WERI-Rb-1 (cell line): Measurements from ENCODE around the gene NRXN3.

ENCODE experiments used
- DNase-seq: peaks from one replicate; pipeline ENCODE4 v3.0.0-alpha.2; 2020
- H3K27ac ChIP-seq: fragments of 250-450 bp; sonication (Bioruptor Pico); 2 replicates; pipeline ENCODE4 v1.5.1; 2020; ENCODE audit warnings: mild to moderate bottlenecking, moderate library complexity
- H3K27me3 ChIP-seq: fragments of 250-450 bp; sonication (Bioruptor Pico); 2 replicates; pipeline ENCODE4 v1.5.1; 2021; ENCODE audit warnings: mild to moderate bottlenecking, low read depth, moderate library complexity; ENCODE audit not compliant: insufficient read depth, severe bottlenecking
- H3K36me3 ChIP-seq: fragments of 250-450 bp; sonication (Bioruptor Pico); 2 replicates; pipeline ENCODE4 v1.5.1; 2020; ENCODE audit warnings: mild to moderate bottlenecking, moderate library complexity
- H3K4me3 ChIP-seq: 2 replicates; pipeline ENCODE4 v1.5.1; 2011; ENCODE audit warnings: low read depth, mild to moderate bottlenecking, control low read depth, low read length
- H3K9me3 ChIP-seq: fragments of 250-450 bp; sonication (Bioruptor Pico); 2 replicates; pipeline ENCODE4 v1.5.1; 2021; ENCODE audit warnings: mild to moderate bottlenecking, moderate library complexity; ENCODE audit not compliant: severe bottlenecking
- TF ChIP-seq, protein P1 (sequence below): IDR thresholded peaks from 2 replicates; pipeline ENCODE4 v1.5.1; 2011; ENCODE audit warnings: low read depth, mild to moderate bottlenecking, control low read depth, inconsistent platforms, low read length

The NRXN3 gene

DNA sequence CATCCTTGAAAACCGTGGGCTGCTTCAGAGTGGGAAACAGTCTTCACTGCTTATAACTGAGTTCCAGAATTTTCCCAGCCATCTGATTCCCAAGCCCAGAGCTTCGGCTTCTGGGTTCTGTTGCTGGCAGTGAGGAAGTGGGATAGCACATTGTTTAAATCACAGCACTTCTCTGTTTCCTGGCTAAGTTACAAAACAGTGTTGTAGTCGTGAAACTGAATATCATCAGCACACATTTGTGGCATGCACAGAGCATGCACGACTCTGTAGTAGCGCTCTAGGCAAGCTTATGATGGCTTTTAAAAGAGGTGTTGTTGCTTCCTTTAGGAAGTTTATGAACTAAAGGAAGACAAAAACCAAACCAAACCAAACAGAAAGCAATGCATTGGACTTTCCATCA, 1005.5 kb downstream of the NRXN3 start:
- Histone ChIP-seq H3K27me3 (no peaks in the 10 kb centered on the region), H3K27ac (no peak overlapping the region), H3K9me3 (no peaks in the 10 kb centered on the region), H3K36me3 (no peaks in the 10 kb centered on the region), H3K4me3 (no peak overlapping the region)
- TF ChIP-seq, protein P1, sequence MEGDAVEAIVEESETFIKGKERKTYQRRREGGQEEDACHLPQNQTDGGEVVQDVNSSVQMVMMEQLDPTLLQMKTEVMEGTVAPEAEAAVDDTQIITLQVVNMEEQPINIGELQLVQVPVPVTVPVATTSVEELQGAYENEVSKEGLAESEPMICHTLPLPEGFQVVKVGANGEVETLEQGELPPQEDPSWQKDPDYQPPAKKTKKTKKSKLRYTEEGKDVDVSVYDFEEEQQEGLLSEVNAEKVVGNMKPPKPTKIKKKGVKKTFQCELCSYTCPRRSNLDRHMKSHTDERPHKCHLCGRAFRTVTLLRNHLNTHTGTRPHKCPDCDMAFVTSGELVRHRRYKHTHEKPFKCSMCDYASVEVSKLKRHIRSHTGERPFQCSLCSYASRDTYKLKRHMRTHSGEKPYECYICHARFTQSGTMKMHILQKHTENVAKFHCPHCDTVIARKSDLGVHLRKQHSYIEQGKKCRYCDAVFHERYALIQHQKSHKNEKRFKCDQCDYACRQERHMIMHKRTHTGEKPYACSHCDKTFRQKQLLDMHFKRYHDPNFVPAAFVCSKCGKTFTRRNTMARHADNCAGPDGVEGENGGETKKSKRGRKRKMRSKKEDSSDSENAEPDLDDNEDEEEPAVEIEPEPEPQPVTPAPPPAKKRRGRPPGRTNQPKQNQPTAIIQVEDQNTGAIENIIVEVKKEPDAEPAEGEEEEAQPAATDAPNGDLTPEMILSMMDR = no peak
- DNase-seq = no peak

DNA sequence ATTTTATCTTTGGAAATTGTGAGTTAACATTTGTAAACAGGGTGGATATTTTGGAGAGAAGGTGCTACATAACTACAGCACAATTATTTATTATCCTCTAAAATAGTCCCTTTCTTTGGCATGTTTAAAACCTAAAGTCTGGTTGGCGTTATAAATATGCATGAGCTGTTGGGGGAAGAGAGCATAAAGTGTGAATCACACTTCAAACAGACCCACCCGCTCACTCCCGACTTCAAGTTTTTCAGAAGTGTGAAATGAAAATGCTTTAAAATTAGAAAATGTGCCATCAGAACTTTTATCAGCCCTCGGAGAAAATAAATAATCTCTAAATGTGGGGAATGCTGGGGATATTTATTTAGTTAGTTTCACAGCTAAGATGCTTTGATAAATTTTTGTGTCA, 1006.9 kb downstream of the NRXN3 start:
- no peaks in the 10 kb centered on the region for H3K36me3 ChIP-seq
- TF ChIP-seq, protein P1 = no peak
- DNase-seq = no peak

DNA sequence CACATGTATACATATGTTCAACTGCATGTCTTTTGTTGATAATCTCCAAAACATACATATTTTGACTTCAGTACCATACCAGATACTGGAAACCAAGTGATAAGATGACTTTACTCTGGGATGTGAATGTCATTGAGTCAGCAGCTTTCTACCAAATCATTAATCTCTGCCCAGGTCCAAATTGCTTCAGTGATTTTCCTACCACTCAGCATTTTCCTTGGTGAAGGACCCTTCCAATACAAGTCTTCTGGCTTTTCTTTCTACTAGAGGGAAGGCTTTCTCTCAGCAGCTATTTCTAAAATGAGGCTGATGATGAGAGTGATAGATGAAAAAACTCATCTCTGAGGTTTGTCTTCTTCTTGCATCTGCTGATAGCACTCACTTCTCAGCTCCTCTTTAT, 1008.5 kb downstream of the NRXN3 start:
- TF ChIP-seq, protein P1 = no peak
- Histone ChIP-seq H3K27ac (no peak overlapping the region), H3K9me3 (no peaks in the 10 kb centered on the region), H3K4me3 (no peak overlapping the region), H3K27me3 (no peaks in the 10 kb centered on the region), H3K36me3 (no peaks in the 10 kb centered on the region)
- DNase-seq = no peak

More for the DNA sequence above, 1006.9 kb downstream of the NRXN3 start:
- H3K27ac ChIP-seq = no peak overlapping the region
- H3K9me3 ChIP-seq = no peaks in the 10 kb centered on the region
- H3K27me3 ChIP-seq = no peaks in the 10 kb centered on the region
- H3K4me3 ChIP-seq = no peak overlapping the region

DNA sequence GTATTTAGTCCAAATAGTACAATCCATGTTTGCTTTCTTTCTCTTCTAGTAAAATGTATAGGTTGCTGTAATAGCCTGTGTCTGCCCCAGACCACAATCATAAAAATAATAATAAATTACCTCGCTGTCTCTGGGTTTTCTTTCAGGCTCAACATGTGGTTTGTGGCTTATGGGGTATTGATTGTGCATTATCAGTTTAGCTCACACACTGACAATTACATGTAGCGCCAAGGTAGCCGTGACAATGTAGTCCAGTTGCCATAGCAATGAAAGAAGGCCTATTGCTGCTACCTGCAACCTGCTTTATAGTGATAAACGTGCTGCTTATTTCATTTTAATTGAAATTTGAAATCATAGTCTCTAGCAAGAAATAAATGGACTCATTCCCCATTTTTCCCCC, 1009.8 kb downstream of the NRXN3 start:
- H3K9me3 ChIP-seq = no peaks in the 10 kb centered on the region
- no peak overlapping the region for H3K27ac ChIP-seq
- H3K27me3 ChIP-seq = no peaks in the 10 kb centered on the region
- no peak overlapping the region for H3K4me3 ChIP-seq
- TF ChIP-seq, protein P1 = no peak
- no peak for DNase-seq
- no peaks in the 10 kb centered on the region for H3K36me3 ChIP-seq

DNA sequence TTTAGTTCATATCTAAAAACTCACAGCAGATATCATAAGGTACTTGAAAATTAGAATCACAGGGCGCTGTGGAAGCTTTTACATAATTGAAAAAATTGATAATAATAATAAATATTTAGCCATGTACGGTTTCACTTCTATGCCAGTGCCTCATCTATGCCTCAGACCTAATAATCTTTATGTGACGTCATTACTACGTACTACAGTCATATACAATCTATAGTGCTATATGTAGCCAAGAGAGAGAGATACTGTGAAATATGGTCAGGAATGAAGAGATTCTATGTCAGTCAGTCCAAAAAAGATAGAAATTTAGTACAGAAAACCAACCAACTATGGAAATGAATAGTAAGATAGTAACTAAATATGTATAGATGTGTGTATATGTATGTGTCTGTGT, 1010.5 kb downstream of the NRXN3 start:
- H3K9me3 ChIP-seq = no peaks in the 10 kb centered on the region
- no peaks in the 10 kb centered on the region for H3K27me3 ChIP-seq
- no peak overlapping the region for H3K4me3 ChIP-seq
- TF ChIP-seq, protein P1 = no peak
- DNase-seq = no peak
- H3K36me3 ChIP-seq = no peaks in the 10 kb centered on the region
- H3K27ac ChIP-seq = no peak overlapping the region

DNA sequence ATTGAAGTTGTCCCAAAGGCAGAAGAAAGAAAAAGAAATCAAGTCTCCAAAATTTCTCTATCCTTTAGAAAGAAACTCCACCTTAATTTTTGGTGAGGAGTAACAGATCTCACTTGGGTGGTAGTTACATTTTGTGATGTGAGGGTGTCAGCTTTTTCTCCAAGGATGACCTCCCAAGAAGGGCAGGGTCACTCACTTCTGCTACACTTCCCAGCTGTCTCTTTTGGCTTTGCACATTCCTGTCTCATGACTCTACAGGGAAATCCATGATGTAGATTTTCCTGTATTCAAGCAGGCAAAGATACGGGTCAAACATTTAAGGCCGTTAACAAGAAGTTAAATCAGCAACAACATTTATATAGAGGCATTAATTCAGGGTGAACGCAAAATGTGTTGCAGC, 1016.4 kb downstream of the NRXN3 start:
- Histone ChIP-seq H3K27me3 (no peaks in the 10 kb centered on the region), H3K36me3 (no peaks in the 10 kb centered on the region), H3K9me3 (no peaks in the 10 kb centered on the region), H3K4me3 (no peak overlapping the region), H3K27ac (no peak overlapping the region)
- no peak for DNase-seq
- TF ChIP-seq, protein P1 = no peak
